ENCODE results near the gene ANGEL1. TPM values are rescaled to one million over a fixed set of nuclear protein-coding genes. Genes with fewer than 3 reads are reported as not detected.
A peak's percentile ranks its signal among the peaks of the same experiment; 100 is the strongest.

ANGEL1 gene
- total and polyA plus RNA-seq, 2 of the 13 experiments (the other 11 are each of a cell fraction or from before 2014, with no cell fraction given) = 14.3 to 20.1 TPM

DNA sequence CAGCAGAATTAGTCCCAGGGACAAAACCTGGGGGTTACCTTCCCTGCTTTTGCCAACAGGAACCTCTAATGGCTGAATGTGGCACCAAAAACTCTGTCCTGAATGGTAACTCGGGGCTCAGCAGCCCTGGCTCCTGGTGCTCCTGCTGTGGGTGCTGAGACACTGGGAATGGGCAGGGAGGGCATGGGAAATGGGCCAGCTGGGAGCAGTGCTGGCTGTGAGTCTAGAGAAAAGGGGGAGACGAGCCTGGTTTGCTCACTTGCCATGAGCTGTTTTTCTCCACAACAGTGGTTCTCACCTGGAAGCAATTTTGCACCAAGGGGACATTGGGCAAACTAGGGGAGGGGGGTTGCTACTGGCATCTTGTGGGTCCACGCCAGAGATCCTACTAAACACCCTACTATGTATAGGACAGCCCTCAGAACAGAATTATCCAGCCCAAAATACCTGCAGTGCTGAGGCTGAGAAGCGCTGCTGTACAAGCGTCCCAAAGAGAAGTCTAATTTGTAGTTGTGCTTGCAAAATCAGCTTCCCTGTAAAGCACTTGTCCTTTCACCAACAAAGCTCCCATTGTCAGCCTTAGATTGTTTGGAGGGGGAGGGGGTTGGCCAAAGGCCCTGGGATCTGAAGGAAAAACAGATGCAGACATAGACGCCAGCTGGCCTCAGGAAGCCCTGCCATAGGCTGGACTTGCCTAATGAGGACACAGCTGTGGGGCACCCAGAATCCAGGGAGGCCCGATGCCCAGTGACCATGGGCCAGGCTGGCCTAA, 17.2 kb upstream of the ANGEL1 start (continued):
- TF ChIP-seq ZNF382 (CRISPR knock-in tag; IDR thresholded peaks at IDR 0.05; ENCODE audit: borderline replicate concordance) (no peak), HDAC1 (CRISPR knock-in tag; IDR thresholded peaks at IDR 0.05) (no peak), ZNF292 (CRISPR knock-in tag; IDR thresholded peaks at IDR 0.05; ENCODE audit: borderline replicate concordance, low read depth) (peak; percentile 62; the same call in 1 of the 2 replicates), NR2F2 (IDR thresholded peaks at IDR 0.05; ENCODE audit: borderline replicate concordance, low read depth) (no peak), SP140L (CRISPR knock-in tag; IDR thresholded peaks at IDR 0.05; ENCODE audit: borderline replicate concordance) (0 out of 2 replicates have a peak, but pooled peaks have one; percentile 61), SALL1 (CRISPR knock-in tag; IDR thresholded peaks at IDR 0.05) (peak; percentile 53), CEBPB (IDR thresholded peaks at IDR 0.05; ENCODE audit: borderline replicate concordance, low read depth, low read length) (peak; percentile 62; the same call in 1 of the 2 replicates), ARNTL (CRISPR knock-in tag; IDR thresholded peaks at IDR 0.05) (0 out of 2 replicates have a peak, but pooled peaks have one; percentile 32), EHMT2 (IDR thresholded peaks at IDR 0.05; ENCODE audit: borderline replicate concordance, low read depth, low read length) (peak; percentile 60; the same call in 1 of the 2 replicates), ZNF737 (CRISPR knock-in tag; IDR thresholded peaks at IDR 0.05; ENCODE audit: borderline replicate concordance) (no peak), ZNF432 (CRISPR knock-in tag; IDR thresholded peaks at IDR 0.05; ENCODE audit: borderline replicate concordance) (no peak), CBFB (CRISPR knock-in tag; IDR thresholded peaks at IDR 0.05) (no peak), KDM1A (CRISPR knock-in tag; IDR thresholded peaks at IDR 0.05) (no peak), SAP130 (CRISPR knock-in tag; IDR thresholded peaks at IDR 0.05; ENCODE audit: low read depth) (0 out of 2 replicates have a peak, but pooled peaks have one; percentile 36), ZNF205 (CRISPR knock-in tag; IDR thresholded peaks at IDR 0.05) (no peak), GATAD2A (CRISPR knock-in tag; IDR thresholded peaks at IDR 0.05) (peak; percentile 50), CREM (IDR thresholded peaks at IDR 0.05) (peak; percentile 22; the same call in 1 of the 2 replicates), CREM (CRISPR knock-in tag; IDR thresholded peaks at IDR 0.05) (no peak)
- TF ChIP-seq, protein P1, sequence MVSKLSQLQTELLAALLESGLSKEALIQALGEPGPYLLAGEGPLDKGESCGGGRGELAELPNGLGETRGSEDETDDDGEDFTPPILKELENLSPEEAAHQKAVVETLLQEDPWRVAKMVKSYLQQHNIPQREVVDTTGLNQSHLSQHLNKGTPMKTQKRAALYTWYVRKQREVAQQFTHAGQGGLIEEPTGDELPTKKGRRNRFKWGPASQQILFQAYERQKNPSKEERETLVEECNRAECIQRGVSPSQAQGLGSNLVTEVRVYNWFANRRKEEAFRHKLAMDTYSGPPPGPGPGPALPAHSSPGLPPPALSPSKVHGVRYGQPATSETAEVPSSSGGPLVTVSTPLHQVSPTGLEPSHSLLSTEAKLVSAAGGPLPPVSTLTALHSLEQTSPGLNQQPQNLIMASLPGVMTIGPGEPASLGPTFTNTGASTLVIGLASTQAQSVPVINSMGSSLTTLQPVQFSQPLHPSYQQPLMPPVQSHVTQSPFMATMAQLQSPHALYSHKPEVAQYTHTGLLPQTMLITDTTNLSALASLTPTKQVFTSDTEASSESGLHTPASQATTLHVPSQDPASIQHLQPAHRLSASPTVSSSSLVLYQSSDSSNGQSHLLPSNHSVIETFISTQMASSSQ (IDR thresholded peaks at IDR 0.05; ENCODE audit: low read depth) = no peak
- TF ChIP-seq, protein P1 (CRISPR knock-in tag; IDR thresholded peaks at IDR 0.05; ENCODE audit: borderline replicate concordance) = peak; percentile 40; the same call in 1 of the 2 replicates
- TF ChIP-seq, protein P2, sequence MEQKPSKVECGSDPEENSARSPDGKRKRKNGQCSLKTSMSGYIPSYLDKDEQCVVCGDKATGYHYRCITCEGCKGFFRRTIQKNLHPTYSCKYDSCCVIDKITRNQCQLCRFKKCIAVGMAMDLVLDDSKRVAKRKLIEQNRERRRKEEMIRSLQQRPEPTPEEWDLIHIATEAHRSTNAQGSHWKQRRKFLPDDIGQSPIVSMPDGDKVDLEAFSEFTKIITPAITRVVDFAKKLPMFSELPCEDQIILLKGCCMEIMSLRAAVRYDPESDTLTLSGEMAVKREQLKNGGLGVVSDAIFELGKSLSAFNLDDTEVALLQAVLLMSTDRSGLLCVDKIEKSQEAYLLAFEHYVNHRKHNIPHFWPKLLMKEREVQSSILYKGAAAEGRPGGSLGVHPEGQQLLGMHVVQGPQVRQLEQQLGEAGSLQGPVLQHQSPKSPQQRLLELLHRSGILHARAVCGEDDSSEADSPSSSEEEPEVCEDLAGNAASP (CRISPR knock-in tag; IDR thresholded peaks at IDR 0.05; ENCODE audit: borderline replicate concordance) = peak; percentile 33; the same call in 1 of the 2 replicates
- TF ChIP-seq, protein P3, sequence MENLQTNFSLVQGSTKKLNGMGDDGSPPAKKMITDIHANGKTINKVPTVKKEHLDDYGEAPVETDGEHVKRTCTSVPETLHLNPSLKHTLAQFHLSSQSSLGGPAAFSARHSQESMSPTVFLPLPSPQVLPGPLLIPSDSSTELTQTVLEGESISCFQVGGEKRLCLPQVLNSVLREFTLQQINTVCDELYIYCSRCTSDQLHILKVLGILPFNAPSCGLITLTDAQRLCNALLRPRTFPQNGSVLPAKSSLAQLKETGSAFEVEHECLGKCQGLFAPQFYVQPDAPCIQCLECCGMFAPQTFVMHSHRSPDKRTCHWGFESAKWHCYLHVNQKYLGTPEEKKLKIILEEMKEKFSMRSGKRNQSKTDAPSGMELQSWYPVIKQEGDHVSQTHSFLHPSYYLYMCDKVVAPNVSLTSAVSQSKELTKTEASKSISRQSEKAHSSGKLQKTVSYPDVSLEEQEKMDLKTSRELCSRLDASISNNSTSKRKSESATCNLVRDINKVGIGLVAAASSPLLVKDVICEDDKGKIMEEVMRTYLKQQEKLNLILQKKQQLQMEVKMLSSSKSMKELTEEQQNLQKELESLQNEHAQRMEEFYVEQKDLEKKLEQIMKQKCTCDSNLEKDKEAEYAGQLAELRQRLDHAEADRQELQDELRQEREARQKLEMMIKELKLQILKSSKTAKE (CRISPR knock-in tag; IDR thresholded peaks at IDR 0.05; ENCODE audit: borderline replicate concordance) = 0 out of 2 replicates have a peak, but pooled peaks have one; percentile 23
- TF ChIP-seq, protein P4, sequence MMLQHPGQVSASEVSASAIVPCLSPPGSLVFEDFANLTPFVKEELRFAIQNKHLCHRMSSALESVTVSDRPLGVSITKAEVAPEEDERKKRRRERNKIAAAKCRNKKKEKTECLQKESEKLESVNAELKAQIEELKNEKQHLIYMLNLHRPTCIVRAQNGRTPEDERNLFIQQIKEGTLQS (CRISPR knock-in tag; IDR thresholded peaks at IDR 0.05) = no peak

Data from HepG2 (cell line).